22Rv1 (cell line): ENCODE results near the gene SOWAHD.

Experiments used
- CTCF ChIP-seq: fragments of 450-650 bp; IDR thresholded peaks from 2 replicates; pipeline ENCODE4 v1.5.1; 2017; ENCODE audit warnings: mild to moderate bottlenecking
- ZFX ChIP-seq: fragments of 450-650 bp; IDR thresholded peaks from 2 replicates; pipeline ENCODE4 v1.6.1; 2017; ENCODE audit warnings: antibody characterized with exemption, borderline replicate concordance

GRCh38 chrX:119762718-119763117 lies 4.3 kb downstream of the SOWAHD start:
- TF ChIP-seq CTCF (no peak), ZFX (no peak)
